NCI-H748 (cell line): ENCODE data around the gene KCNIP1.

ENCODE experiments used
- DNase-seq: peaks from one replicate; lab custom pipeline; 2025; ENCODE audit not compliant: unreplicated experiment; lab: John Stamatoyannopoulos, UW

Gene KCNIP1

GRCh38 chr5:170503990-170504596 lies at the start of gene KCNIP1:
Gene KCNIP1 (plus strand): TSS chr5:170504020.
- peak; percentile 73 for DNase-seq

DNA sequence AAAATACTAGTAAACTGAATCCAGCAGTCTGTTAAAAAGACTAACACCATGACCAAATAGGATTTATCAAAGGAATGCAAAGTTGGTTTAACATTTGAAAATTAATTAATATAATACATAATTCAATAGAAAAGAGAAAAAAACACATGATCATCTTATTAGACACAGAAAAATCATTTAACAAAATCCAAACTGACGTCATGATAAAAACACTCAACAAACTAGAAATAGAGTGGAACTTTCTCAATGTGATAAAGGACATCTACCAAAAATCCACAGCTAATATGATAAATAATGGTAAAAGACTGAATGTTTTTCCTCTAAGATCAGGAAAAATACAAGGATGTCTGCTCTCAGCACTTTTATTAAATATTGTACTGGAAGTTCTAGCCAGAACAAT lies 40.4 kb upstream of the KCNIP1 start:
- no peak for DNase-seq

- no peak for DNase-seq
Observed at GRCh38 chr5:170464280-170465127, 39.3 kb upstream of the KCNIP1 start.

GRCh38 chr5:170466553-170466952 lies 37.3 kb upstream of the KCNIP1 start:
- DNase-seq: no peak

GRCh38 chr5:170466988-170467707 lies 36.7 kb upstream of the KCNIP1 start:
- no peak for DNase-seq

DNA sequence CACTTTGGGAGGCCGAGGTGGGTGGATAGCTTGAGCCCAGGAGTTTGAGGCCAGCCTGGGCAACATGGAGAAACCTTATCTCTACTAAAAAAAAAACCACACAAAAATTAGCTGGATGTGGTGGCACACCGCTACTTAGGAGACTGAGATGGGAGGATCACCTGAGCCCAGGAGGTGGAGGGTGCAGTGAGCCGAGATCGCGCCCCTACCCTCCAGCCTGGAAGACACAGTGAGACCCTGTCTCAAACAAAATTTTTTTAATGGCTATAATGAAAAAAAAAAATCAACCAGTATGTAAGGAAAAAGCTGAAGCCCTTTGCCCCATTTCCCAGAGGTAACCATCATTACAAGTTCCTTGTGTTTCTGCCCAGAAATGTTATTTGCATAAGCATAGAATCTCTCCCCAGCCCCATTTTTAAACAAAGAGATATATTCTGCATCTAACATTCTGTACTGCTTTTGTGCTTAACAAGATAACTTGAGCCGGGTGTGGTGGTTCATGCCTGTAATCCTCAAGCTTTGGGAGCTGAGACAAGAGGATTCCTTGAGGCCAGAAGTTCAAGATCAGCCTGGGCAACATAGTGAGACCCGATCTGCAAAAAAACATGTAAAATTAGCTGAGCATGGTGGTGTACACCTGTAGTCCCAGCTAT lies 35.1 kb upstream of the KCNIP1 start:
- no peak for DNase-seq

DNA sequence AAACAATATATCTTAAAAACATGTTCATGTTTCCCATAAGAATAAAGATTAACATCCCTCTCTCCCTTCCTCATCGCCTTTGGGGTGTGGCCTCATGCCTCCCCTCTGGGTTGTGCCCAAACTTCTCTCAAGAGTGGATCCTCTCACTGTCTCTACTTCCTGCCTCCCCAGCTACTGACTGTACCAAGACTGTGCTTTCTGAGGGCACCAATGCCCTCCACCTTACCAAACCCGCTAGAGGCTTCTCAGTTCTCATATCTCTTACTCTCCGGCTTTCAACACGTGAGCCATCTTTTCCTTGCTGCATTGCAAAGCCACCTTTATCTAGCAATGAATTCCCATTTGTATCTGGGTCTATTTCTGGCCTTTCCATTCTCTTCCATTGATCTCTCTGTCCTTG lies 34.4 kb upstream of the KCNIP1 start:
- DNase-seq: no peak

GRCh38 chr5:170470275-170470674 lies 33.5 kb upstream of the KCNIP1 start:
- no peak for DNase-seq

- no peak for DNase-seq
Observed at GRCh38 chr5:170470808-170471404, 32.9 kb upstream of the KCNIP1 start.

DNA sequence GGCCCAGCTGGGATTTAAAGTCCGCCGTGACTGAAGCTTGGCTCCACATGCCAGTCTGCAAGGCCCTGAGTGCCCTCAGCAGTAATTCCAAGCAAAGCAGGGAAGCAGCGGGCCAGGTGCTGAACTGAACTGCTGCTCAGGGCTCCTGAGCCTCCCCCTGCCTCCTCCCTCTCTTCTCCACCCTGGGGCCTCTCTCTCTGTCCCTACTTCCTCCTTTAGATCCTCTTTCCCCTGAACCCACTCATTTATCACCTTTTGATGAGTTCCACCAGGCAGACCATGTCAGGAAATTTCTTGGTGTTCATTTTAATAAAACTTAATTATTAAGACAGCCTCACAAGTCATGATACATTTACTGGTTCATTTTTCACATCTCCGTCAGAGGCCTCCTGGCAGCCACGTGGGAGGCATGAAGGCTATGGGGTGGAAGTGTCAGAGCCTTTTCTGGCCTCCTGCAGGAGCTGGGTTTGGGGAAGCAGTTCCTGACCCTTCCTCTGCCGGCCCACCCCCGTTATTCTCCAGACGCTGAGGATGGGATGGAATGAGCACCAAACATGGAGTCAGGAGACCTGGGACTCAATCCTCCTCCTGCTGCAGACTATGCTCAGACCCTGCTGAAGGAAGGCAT lies 32.2 kb upstream of the KCNIP1 start:
- no peak for DNase-seq

DNA sequence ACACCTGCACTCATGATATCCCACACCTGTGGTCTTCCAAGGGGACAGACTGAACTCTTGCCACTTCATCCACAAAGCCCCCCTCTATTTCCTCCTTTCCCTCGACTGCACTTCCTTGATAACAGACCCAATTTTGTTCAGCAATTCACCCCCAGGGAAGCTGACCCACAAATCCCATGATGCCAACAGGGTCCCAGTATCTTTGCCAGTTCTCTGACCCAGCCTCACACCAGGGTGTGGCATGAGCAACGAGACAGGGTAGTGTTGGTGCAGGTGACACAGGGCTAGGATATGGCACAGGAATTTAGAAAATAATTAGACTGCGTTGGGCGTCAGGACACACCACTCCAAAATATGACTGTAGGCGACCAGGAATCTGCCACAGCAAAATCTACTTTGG lies 30.2 kb upstream of the KCNIP1 start:
- DNase-seq: no peak

DNA sequence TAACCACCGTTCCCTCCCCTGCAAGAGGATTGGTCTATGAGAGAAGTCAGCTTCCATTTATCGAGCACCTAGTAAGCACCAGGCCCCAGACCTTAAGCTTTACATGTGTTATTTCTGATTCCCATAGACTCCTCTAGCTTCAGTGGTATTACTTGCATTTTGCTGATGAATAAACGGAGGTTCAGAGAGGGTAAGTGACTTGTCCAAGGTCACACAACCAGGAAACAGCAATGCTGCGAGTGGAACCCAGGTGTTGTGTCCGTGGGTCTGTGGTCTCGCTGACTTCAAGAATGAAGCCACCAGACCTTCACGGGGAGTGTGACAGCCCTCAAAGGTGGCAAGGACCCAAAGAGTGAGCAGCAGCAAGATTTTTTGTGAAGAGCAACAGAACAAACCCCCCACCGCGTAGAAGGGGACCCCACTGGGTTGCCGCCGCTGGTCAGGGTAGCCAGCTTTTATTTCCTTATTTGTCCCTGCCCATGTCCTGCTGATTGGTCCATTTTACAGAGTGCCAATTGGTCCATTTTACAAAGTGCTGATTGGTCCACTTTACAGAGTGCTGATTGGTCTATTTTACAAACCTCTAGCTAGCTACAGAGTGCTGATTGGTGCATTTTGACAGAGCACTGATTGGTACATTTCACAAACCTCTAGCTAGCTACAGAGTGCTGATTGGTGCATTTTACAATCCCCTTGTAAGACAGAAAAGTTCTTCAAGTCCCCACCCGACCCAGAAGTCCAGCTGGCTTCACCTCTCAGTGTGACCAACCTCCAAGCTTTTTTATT lies 29.1 kb upstream of the KCNIP1 start:
- no peak for DNase-seq

DNA sequence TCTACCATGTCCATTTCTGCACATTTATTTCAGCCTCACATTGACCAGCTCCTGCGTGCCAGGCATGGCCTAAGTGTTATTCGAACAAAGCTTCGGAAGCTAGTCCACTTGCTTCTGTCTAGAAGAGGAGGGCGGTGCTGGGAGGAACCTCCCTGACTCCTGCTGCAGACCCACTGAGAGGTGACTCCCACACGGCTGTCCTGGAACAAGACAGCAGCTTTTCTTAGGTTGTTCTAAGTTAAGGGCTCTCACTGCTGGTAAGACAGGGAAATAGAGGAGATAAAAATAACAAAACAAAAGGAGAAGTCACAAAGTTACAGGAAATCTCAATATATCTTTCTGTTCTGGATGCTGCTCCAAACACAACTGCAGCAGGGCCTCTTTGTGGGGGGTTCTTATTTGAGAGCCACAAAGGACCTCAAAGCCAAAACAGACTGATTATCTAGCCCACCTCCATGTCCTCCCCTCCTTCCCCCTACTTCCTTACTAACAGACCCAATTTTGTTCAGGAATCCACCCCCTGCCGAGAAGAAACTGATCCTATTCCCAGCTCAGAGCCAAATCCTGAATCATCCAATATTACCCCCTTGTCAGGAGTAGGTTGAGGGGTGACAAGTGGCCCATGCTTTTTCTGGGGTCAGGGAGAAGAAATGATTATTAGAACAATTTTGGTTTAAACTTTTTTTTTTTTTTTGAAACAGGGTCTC lies 28.4 kb upstream of the KCNIP1 start:
- no peak for DNase-seq

GRCh38 chr5:170476704-170477103 lies 27.1 kb upstream of the KCNIP1 start:
- no peak for DNase-seq

- DNase-seq: no peak
Observed at GRCh38 chr5:170477906-170478305, 25.9 kb upstream of the KCNIP1 start.

DNA sequence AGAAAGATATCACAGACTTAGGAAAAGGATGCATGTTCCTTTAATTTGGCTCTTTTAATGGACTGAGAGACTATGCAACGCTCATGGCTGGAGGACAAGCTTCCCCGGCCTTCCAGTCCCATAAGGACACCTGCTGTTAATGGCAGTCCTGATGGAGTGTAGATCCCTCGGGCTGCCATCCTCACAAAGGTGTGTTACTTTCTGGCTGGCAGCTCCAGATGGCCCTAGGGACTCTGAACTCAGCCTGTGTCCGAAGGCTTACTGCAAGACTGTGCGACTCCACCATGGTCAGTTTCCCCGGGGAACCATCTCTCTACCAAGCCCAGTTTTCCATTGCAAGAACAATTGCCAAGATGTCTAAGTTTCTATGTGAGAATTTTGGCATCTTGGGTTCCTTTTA lies 25.5 kb upstream of the KCNIP1 start:
- no peak for DNase-seq

- no peak for DNase-seq
Observed at GRCh38 chr5:170479484-170479883, 24.3 kb upstream of the KCNIP1 start.

DNA sequence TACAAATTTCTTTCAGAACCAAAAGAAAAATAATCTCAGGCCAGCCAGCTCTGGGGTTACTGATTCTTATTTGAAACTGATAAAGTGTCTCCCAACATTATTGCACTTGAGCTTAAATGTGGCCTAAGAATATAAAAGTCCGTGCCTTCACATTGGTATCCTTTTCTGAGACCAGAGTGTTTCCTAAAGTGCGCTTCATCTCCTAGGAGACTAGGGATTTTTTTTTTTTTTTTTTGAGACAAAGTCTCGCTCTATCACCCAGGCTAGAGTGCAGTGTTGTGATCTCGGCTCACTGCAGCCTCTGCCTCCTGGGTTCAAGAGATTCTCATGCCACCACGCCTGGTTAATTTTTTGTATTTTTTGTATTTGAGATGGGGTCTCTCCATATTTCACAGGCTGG lies 23.6 kb upstream of the KCNIP1 start:
- DNase-seq: no peak

DNA sequence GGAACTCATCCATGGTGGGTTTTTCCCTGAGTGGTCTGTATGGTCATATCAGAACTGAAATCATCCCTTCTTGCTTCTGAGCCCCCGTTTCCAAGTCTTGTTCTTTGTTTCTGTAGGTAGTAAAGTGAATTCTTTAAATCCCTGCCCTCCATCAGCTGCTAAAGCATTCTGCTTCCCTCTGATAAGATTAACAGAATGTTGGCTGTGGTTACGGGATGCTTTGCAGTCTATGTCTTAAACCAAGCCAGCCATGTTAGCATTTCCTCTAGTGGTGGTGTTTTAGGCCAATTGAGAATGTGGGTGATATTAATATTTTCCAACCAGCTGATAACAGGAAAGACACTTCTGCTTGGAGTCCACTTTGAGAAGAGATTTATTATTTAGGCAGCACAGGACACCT lies 22.0 kb upstream of the KCNIP1 start:
- no peak for DNase-seq
